Posterior cingulate gyrus (tissue), 11 donors: ENCODE results near the gene TOR2A.

ENCODE experiments used
- DNase-seq, 10 donors: peaks; one replicate each; pipeline versions ENCODE4 v3.0.0 to v3.0.0-alpha.2; 2020 to 2021; ENCODE audit warnings: mixed read lengths in 3 of 10
- intact Hi-C: fragments of 100-400 bp; cut with DNase I; formaldehyde crosslinking; loops from one replicate; pipeline ENCODE4 v1.15.1; 2023

The TOR2A gene

DNA sequence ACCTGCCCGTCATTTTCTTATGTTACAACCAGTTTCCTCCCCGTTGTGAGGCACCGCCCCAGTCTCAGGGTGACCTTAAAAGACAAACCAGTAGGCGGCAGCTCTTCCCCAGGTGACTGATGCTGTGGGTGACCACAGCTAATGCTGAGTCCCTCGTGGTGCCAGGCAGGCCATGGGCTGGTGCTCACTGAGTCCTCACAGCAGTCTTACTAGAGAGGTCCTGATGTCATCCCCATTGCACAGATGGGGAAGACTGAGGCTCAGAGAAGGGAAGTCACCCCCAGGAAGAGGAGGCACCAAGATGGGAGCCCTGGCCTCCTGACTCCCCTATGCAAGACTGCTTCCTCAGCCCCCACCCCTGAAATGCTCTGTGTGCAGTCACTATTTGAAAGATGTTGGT, 27.3 kb downstream of the TOR2A start:
- no peak for DNase-seq
- intact Hi-C loops = no loop called here

DNA sequence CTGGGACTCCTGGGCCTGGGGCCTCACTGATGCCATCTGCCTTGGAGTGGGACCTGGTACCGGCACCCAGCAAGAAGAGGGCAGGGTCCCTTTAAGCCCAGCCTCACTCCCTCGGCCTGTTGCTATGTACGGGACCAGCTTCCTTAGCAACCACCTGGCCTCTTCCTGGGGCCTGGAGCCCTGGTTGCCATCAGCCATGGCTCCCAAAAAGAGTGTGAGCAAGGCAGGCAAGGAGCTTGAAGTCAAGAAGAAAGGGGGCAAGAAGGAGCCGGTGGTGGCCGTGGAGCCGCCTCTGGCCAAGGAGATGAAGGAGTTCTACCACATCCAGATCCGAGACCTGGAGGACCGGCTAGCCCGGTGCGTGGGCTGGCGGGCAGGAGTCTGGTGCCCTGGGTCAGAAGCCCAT, 28.3 kb downstream of the TOR2A start, which contains the start of gene CFAP157:
TSS of gene CFAP157 (plus strand) at position 153 of the 406 bp plus-strand sequence. CDS start at position 197, 44 bp downstream.
- peak in 1 of 10 donors; percentile 47 for DNase-seq
- intact Hi-C loops = no loop called here

DNA sequence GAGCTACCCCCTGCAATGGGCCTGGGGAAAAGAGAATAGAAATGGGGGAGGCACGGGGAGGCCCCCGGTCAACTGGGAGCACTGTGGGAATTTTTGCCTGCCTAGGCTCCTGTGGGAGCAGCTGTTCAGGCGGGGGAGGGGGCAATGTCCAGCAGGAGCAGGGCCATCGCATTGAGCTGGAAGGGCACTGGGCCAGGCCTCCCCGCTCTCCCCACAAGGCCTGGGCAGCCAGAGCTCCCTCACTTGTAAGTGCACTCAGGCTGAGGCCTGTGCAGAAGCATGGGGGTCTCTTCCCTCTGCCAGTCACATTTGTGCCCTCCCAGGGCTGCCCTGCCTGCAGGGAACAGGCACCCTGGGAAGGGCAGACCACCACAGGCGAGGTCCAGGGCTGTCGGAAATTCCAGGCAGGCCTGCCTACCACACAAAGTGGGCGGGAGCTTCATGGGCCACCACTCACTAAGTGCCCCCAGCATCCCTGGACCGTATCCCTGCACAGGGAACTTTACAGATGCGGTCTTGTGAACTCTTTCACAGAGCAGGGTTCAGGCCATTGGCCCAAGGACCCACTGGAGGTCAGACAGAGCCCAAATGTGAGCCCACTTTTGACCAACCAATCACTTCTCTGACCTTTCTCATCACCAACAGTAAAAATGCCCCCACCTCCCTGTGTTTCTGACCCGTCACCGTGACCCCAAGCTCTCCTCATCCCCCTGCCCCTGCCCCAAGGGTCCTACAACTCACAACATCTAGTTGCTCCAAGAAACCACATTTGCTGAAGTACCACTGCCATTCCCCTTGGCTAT, 29.3 kb downstream of the TOR2A start:
- intact Hi-C loops = no loop called here

DNA sequence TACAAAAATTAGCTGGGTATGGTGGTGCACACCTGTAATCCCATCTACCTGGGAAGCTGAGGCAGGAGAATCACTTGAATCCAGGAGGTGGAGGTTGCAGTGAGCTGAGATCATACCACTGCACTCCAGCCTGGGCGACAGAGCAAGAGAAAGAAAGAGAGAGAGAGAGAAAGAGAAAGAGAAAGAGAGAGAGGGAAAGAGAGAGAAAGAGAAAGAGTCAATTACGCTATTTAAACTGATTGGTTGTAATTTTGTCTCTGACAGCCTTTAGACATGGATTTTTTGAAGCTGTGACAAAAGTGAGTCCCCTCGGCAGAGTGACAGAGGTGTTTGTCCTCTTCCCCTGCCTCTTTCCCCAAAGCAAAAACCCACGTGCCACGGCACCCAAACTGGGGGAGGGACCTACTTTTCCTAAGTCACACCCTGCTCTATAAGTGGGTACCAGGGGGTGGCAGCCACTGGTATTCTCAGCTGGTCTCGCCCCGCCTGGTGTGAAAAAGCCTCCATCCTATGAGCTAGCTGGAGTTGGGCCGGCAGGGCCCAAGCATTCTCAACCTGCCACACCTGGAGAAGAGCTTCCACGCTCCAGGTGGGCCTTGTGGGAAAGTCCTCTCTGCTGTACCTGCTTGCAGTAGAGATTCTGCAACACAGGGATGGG, 31.7 kb downstream of the TOR2A start:
- peak in 5 of 10 donors; percentile 39 to 91 (median 79) for DNase-seq
- intact Hi-C loops = no loop called here

More for the DNA sequence above, 29.3 kb downstream of the TOR2A start:
- DNase-seq = peak in 1 of 10 donors; percentile 39

DNA sequence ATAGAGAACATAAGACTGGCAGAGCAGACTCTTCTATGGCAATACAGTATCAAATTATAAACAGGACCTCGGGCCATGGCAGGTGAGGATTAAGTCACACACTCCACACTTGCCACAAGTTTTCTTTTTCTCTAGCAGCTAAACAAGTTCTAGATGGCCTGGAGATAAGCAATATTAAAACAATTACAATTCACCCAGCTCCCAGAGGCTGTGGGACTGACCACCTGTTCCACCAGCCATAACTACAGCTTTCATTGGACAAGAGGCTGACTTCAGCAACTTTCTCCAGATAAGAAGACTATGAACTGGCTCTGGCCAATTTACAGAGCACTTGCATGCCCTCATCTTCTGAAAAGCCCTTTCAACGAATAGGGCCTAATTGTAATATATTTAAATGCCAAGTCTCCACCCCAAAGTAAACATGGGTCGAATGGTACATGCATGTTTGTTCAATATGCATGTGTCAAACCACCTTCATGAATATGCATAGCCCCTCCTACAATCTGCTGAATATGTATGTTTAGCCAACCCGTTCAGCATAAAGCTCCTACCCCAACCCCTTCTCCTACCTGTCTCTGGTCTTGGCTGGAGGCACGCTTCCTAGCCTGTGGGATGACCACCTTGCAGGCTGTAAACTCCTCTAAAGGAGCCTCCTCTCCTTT, 34.4 kb downstream of the TOR2A start:
- intact Hi-C loops = no loop called here
- DNase-seq = no peak

DNA sequence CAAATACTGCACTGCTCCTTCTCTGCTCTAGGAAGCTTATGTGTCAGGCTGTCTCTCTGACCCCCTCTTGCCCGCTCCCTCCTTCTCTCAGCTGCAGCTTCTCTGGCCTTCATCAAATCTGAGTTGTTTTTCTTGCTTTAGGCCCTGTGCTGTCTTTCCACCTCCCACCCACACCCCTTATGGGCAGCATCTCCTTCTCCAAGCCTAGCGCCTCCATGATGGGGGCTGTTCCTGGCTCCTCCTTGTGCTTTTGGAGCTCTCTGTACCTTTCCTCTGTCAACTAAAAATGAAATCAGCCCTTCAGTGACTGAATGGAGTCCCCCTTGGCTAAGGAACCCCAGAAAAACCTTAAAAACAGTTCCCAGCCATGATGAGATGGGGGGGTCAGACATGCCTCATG, 35.0 kb downstream of the TOR2A start:
- intact Hi-C loops = no loop called here
- peak in 8 of 10 donors; percentile 47 to 93 (median 66) for DNase-seq

DNA sequence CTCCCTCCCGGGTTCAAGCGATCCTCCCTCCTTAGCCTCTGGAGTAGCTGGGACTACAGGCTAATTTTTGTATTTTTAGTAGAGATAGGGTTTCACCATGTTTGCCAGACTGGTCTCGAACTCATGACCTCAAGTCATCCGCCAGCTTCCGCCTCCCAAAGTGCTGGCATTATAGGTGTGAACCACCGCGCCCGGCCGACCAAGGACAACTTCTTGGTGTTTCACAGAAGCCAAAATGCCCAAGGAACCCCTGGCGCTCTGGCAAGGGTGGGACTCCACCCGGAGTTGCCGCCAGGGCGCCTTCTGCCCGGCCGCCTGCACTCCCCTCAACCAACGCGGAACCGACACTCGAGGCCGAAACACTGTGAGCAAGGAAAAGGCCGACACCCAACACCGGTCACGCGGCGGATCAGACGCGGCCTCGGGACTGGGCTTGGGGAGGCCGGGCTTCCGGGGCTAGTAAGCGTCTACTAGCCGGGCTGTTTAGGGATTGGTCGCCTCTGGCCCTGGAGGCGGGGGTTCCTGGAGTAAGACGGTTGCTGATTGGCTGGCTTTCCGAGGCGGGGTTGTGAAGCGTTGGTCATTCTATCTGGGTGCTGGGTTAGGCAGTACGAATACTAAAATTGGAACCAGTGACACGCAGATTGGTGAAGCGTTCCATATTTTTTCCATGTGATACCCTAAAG, 36.0 kb downstream of the TOR2A start:
- intact Hi-C loops = no loop called here
- peak; percentile 95 to 100 (median 98) for DNase-seq

DNA sequence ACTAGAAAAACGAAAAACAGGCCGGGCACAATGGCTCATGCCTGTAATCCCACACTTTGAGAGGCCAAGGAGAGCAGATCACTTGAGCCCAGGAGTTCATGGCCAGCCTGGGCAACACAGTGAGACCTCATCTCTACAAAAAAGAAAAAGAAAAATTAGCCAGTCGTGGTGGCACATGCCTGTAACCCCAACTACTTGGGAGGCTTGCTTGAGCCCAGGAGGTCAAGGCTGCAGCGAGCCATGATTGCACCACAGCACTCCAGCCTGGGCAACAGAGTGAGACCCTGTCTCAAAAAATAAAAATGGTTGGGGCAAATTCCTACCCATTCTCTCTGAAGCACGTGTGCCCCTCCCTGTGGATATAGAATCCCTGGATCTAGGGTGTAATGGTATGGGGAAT, 36.7 kb downstream of the TOR2A start:
- DNase-seq = no peak
- intact Hi-C loops = no loop called here

DNA sequence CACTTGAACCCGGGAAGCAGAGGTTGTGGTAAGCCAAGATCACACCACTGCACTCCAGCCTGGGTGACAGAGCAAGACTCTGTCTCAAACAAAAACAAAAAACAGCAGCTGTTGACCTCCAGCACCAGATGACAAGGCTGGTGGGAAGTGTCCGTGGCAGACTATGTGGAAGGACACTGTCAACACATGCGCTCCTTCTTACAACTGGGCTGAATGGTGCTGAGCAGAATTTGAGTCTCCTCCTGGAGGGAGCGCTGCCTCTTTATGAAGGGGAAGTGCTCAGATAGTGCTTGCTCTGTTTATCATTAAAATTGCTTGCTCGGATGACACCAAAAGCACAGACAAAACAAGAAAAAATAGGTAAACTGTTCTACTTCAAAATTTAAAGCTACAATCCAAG, 37.5 kb downstream of the TOR2A start:
- no peak for DNase-seq
- intact Hi-C loops = no loop called here

DNA sequence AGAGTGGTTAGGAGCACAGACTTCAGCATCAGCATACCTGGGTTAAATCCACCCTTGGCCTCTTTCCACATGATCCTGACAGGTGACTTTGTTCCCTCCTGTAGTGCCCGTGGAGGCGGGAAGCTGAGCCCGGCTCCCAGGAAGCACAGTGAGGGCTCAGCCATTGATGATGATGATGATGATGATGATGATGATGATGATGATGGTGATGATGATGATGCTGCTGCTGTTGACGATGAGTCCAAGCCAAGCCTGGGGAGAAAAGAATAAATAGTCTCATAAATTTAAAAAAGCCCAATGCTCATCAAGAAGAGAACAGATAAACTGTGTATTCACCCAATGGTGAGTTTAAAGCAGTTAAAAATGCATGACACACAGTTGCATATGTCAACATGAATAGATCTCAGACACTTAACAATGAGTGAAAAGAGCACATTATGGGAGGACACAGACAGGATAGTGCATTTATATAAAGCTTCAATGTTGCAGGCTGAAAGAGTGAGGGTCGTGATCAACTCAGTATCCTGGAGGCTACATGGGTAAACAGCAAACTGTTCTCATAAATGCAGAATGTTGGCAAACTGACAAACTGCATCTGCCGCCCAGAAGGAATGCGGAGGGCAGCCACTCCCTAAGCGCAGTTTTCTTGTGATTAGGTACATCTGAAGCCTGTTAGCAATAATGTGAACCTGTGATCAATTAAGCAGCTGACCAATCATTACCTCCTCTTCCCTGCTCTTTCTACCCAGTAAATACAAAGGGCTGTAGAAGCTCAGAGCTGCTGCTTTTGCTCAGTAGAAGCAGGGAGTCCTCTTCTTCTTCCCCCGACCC, 40.0 kb downstream of the TOR2A start:
- intact Hi-C loops = no loop called here

DNA sequence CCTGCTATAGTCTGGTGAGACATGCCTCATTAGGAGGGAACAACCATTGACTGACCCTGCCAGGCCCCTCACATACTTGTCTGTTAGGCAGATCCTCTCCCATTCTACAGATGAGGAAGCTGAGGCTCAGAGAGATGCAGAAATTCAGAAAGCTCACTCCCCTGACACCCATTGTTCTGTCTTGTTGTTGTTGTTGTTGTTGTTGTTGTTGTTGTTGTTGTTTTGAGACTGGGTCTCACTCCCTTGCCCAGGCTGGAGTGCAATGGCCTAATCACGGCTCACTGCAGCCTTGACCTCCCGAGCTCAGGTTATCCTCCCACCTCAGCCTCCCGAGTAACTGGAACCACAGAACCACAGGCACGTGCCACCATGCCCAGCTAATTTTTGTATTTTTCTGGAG, 41.4 kb downstream of the TOR2A start:
- intact Hi-C loops = no loop called here
- no peak for DNase-seq

More for the DNA sequence above, 40.0 kb downstream of the TOR2A start:
- DNase-seq = no peak

DNA sequence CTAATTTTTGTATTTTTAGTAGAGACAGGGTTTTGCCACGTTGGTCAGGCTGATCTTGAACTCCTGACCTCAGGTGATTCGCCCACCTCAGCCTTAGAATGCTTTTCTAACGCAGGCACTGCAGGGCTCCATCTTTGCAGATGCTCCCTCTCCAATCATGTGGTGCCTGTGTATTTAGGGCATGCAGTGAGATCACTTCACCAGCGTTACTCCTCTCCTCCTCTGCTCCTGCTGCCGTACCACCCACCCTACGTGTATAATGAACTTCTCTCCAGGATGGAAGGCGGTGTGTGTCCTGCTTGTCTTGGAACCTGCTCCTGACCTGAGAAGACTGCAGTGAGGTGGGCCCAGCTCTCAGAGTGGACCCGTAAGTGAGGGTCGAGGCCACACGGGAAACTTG, 42.0 kb downstream of the TOR2A start:
- intact Hi-C loops = no loop called here
- peak in 5 of 10 donors; percentile 47 to 91 (median 64) for DNase-seq

DNA sequence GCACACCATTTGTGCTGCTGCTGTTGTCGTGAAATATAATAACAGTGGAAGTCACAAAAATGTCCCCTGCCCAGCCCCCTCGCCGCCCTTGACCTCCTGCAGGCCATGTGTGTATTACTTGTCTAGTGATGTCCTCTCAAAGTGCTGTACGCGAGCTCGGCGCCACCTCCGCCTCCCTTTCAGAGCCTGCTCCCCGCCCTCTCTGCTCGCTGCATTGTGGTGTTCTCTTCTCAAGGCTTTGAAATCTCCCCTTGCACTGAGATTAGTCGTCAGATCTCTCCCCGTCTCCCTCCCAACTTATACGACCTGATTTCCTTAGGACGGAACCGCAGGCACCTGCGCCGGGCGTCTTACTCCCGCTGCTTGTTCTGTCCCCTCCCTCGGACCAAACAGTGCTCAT, 43.0 kb downstream of the TOR2A start:
- peak in 1 of 10 donors; percentile 66 for DNase-seq
- intact Hi-C loops = no loop called here

DNA sequence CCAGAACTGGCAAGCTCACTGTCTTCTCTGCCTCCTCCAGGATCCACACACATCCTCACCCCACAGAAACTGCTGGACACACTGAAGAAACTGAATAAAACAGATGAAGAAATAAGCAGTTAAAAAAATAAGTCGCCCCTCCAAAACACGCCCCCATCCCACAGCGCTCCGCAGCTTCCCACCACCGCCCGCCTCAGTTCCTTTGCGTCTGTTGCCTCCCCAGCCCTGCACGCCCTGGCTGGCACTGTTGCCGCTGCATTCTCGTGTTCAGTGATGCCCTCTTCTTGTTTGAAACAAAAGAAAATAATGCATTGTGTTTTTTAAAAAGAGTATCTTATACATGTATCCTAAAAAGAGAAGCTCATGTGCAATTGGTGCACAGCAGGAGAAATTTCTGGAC, 44.4 kb downstream of the TOR2A start:
- intact Hi-C loops = no loop called here

DNA sequence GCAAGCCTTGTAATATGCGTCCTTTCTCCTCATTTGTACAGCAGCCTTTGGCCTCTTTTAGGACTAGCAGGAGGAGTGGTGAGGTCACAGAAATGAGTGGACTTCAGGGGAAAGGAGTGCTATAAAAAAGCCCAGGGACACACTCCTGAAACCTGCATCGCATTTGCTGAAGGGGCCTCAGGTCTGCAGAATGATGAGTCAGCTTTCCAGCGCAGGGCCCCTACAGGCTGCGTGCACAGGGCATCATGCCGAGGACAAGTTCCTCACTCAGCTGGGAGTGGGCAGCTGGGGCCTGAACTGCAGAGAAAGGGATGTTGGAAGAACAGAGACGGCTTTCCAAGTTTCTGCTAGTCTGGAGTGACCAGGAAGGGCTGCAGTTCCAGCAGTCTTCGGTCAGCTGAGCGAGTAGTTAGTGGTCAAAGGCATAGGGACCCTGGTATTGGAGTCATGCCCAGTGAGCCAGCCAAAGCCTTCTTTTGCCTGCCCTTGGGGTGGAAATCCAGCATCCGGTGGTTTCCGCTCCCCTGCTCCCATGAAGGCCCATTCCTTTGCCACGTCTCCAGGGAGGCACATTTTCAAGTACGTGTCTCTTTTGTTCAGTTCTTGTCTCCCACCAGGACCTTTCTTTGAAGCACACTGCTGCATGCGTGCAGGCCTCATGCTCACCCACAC, 45.6 kb downstream of the TOR2A start:
- intact Hi-C loops = no loop called here
- DNase-seq = no peak

More for the DNA sequence above, 44.4 kb downstream of the TOR2A start:
- DNase-seq = peak in 1 of 10 donors; percentile 76

DNA sequence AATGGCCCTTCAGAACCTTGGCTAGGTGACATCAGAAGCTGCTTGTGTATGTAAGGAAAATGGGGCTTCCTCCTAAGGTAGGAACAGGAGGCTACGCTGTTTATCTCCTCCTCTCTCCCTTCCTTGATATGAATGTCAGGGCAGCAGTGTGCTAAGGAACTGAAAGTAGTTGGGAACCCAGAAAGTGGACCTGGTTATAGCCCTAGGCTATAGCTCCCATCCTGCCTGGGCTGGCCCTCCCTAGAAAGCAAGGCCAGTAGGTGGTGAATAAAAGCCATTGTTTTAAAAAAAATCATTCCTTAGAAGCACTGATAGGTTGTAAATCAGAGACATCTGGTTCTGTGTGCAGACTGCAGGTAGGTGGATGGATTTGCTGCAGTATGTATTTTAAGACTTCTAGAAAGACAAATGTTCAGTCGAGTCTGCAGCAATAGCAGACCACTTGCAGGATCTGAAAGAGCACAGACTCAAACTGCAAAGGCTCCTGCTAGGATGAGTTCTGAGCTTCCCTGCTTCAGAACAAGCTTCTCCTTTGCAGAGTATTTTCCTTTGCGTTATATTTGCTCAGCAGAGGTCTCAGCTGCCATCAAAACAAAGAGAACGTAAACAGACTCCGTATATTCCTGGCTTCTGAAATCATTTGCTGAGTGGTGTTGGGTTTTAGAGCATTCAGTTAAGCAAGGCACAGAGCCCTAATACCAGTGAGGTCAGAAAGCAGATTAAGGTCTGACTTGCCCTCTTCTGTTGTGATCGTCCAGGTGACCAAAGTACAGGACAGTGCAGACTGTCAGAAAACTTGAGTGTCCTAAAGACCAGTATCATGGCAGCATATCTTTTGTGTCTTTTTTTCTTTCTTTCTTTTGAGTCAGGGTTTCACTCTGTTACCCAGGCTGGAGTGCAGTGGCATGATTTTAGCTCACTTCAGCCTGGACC, 48.4 kb downstream of the TOR2A start:
- intact Hi-C loops = no loop called here
- peak in 1 of 10 donors; percentile 59 for DNase-seq

DNA sequence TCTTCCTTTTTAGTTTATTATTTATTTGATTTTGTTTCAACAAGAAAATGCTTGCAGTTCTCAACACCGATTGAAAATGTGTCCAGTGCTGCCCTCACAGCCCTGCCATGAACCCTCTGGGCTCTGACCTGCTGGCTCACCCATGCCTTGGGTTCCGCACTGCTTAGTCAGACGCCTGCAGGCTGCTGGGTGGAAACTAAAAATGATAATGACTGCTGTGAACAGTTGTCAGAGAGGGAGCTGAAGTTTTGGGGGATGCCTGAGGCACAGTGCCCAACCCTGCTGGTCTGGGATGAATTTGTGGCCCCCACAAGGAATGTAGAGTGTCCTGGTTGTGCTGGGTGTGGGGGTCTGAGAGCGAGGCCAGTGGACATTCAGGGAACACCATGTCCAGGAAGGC, 50.5 kb downstream of the TOR2A start:
- peak in 1 of 10 donors; percentile 43 for DNase-seq
- intact Hi-C loops = no loop called here

DNA sequence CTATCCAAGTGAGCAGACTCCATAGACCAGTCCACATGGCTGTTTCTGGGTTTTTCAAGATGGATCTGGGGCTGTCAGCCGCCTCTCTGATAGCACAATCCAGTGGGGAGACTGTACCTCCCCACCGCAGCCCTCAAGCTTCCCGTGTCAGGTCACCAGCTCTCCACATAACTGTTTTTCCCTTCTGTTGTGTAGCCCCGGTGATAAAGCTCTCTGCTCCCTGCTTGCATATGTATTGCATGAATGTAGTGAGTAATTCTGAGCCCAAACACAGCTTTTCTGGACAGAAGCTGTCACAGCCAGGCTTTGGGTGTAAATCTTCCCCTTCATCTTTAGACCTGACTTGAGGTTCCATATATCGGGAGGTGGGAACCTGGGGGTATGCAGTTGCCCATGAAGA, 51.4 kb downstream of the TOR2A start:
- DNase-seq = peak in 1 of 10 donors; percentile 25
- intact Hi-C loops = no loop called here
